ENCODE measurements around the gene CPLANE1.

GRCh38 chr5:37165761-37166160 lies 83.4 kb downstream of the CPLANE1 start:
- TF ChIP-seq, protein P1, sequence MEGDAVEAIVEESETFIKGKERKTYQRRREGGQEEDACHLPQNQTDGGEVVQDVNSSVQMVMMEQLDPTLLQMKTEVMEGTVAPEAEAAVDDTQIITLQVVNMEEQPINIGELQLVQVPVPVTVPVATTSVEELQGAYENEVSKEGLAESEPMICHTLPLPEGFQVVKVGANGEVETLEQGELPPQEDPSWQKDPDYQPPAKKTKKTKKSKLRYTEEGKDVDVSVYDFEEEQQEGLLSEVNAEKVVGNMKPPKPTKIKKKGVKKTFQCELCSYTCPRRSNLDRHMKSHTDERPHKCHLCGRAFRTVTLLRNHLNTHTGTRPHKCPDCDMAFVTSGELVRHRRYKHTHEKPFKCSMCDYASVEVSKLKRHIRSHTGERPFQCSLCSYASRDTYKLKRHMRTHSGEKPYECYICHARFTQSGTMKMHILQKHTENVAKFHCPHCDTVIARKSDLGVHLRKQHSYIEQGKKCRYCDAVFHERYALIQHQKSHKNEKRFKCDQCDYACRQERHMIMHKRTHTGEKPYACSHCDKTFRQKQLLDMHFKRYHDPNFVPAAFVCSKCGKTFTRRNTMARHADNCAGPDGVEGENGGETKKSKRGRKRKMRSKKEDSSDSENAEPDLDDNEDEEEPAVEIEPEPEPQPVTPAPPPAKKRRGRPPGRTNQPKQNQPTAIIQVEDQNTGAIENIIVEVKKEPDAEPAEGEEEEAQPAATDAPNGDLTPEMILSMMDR (IDR thresholded peaks at IDR 0.05), result no peak
- TF ChIP-seq POLR2A (IDR thresholded peaks at IDR 0.05) (no peak), EP300 (IDR thresholded peaks at IDR 0.05; ENCODE audit: low read depth) (no peak)

Data from transverse colon (tissue), 3 donors.